HepG2 (cell line): ENCODE data around the gene JTB. TPM values are rescaled to one million over a fixed set of nuclear protein-coding genes. Genes with fewer than 3 reads are reported as not detected.

Source experiments
- AHDC1 ChIP-seq: sonication (generic); formaldehyde crosslinking; IDR thresholded peaks from 2 replicates; pipeline ENCODE4 v1.5.1; 2020; ENCODE audit warnings: mild to moderate bottlenecking, missing genetic modification reagents, borderline replicate concordance
- HDAC1 ChIP-seq: sonication (generic); formaldehyde crosslinking; IDR thresholded peaks from 2 replicates; pipeline ENCODE4 v1.5.1; 2020; ENCODE audit warnings: mild to moderate bottlenecking, missing genetic modification reagents
- MAFF ChIP-seq: IDR thresholded peaks from 2 replicates; pipeline ENCODE4 v1.6.1; 2011; ENCODE audit warnings: low read depth, low read length, improper control_type of control experiment
- PCBP1 ChIP-seq: fragments of 200-400 bp; formaldehyde crosslinking; IDR thresholded peaks from 2 replicates; pipeline ENCODE4 v1.6.1; 2017; ENCODE audit warnings: mild to moderate bottlenecking, low read depth, low read length, borderline replicate concordance
- YEATS4 ChIP-seq: sonication (generic); formaldehyde crosslinking; IDR thresholded peaks from 2 replicates; pipeline ENCODE4 v1.4.0; 2020; ENCODE audit warnings: missing genetic modification reagents, borderline replicate concordance
- ZBTB44 ChIP-seq: sonication (generic); formaldehyde crosslinking; IDR thresholded peaks from 2 replicates; pipeline ENCODE4 v1.4.0; 2020; ENCODE audit warnings: missing genetic modification reagents
- ZNF101 ChIP-seq: sonication (generic); formaldehyde crosslinking; IDR thresholded peaks from 2 replicates; pipeline ENCODE4 v1.4.0; 2020; ENCODE audit warnings: mild to moderate bottlenecking, low read depth, missing genetic modification reagents, borderline replicate concordance
- ZNF354B ChIP-seq: sonication (generic); formaldehyde crosslinking; IDR thresholded peaks from 2 replicates; pipeline ENCODE4 v1.8.0; 2022; ENCODE audit warnings: mild to moderate bottlenecking, missing genetic modification reagents
- ZNF510 ChIP-seq: sonication (generic); formaldehyde crosslinking; IDR thresholded peaks from 2 replicates; pipeline ENCODE4 v1.4.0; 2020; ENCODE audit warnings: low read depth, mild to moderate bottlenecking, missing genetic modification reagents
- ZNF782 ChIP-seq: sonication (generic); formaldehyde crosslinking; IDR thresholded peaks from 2 replicates; pipeline ENCODE4 v1.4.0; 2020; ENCODE audit warnings: missing genetic modification reagents, mild to moderate bottlenecking, borderline replicate concordance
- polyA plus RNA-seq, 8 experiments: library from polyadenylated mRNA; depleted of rRNA in 3 of 8; stranded (reverse) in 7 of 8; unstranded in 1 of 8; fragments of >200 nt; fragmentation: Illumina TruSeq in 4 of 8; extraction: Trizol in 4 of 8; gene quantifications; 2 replicates each; pipeline versions ENCODE4 v1.2.1 to v1.2.3, GENCODE V29; 2011 to 2016; ENCODE audit warnings: low read depth in 4 of 8, missing spikeins in 1 of 8, mixed read lengths in 1 of 8; ENCODE audit not compliant: insufficient read depth in 1 of 8
- total RNA-seq, 5 experiments: library from RNA; depleted of rRNA; stranded (reverse); fragments of >200 nt; fragmentation: Illumina TruSeq; extraction: Trizol; gene quantifications; 2 replicates each; pipeline ENCODE4 v1.2.3, GENCODE V29; 2016; ENCODE audit warnings: low read depth in 1 of 5
- TF ChIP-seq, protein P1 (sequence below), 2 experiments: sonication (generic) in 1 of 2; formaldehyde crosslinking in 1 of 2; IDR thresholded peaks; 2 replicates each; pipeline versions ENCODE4 v1.6.1 to v1.9.0; 2014 to 2022; ENCODE audit warnings: antibody characterized with exemption in 1 of 2, borderline replicate concordance in 1 of 2, inconsistent platforms in 1 of 2, low read depth in 1 of 2, missing genetic modification reagents in 1 of 2
- TF ChIP-seq, protein P2 (sequence below): sonication (generic); formaldehyde crosslinking; IDR thresholded peaks from 2 replicates; pipeline ENCODE4 v1.4.0; 2020; ENCODE audit warnings: missing genetic modification reagents

Gene JTB
- total and polyA plus RNA-seq, 2 of the 13 experiments (the other 11 are each of a cell fraction or from before 2014, with no cell fraction given): 96.7 to 99.2 TPM

- TF ChIP-seq, protein P1, sequence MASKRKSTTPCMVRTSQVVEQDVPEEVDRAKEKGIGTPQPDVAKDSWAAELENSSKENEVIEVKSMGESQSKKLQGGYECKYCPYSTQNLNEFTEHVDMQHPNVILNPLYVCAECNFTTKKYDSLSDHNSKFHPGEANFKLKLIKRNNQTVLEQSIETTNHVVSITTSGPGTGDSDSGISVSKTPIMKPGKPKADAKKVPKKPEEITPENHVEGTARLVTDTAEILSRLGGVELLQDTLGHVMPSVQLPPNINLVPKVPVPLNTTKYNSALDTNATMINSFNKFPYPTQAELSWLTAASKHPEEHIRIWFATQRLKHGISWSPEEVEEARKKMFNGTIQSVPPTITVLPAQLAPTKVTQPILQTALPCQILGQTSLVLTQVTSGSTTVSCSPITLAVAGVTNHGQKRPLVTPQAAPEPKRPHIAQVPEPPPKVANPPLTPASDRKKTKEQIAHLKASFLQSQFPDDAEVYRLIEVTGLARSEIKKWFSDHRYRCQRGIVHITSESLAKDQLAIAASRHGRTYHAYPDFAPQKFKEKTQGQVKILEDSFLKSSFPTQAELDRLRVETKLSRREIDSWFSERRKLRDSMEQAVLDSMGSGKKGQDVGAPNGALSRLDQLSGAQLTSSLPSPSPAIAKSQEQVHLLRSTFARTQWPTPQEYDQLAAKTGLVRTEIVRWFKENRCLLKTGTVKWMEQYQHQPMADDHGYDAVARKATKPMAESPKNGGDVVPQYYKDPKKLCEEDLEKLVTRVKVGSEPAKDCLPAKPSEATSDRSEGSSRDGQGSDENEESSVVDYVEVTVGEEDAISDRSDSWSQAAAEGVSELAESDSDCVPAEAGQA (IDR thresholded peaks at IDR 0.05; ENCODE audit: low read depth): peak; percentile 70; the same call in 1 of the 2 replicates
- TF ChIP-seq, protein P1 (CRISPR knock-in tag; IDR thresholded peaks at IDR 0.05; ENCODE audit: borderline replicate concordance): no peak
- TF ChIP-seq MAFF (no peak), YEATS4 (peak; percentile 95), AHDC1 (CRISPR knock-in tag) (0 out of 2 replicates have a peak, but pooled peaks have one; percentile 40), HDAC1 (CRISPR knock-in tag) (peak; percentile 75), PCBP1 (no peak), ZNF354B (CRISPR knock-in tag) (0 out of 2 replicates have a peak, but pooled peaks have one; percentile 47), ZNF101 (CRISPR knock-in tag) (0 out of 2 replicates have a peak, but pooled peaks have one; percentile 26), ZBTB44 (CRISPR knock-in tag) (peak; percentile 88; the same call in 1 of the 2 replicates), ZNF510 (no peak), ZNF782 (CRISPR knock-in tag) (peak; percentile 55; the same call in 1 of the 2 replicates)
- TF ChIP-seq, protein P2, sequence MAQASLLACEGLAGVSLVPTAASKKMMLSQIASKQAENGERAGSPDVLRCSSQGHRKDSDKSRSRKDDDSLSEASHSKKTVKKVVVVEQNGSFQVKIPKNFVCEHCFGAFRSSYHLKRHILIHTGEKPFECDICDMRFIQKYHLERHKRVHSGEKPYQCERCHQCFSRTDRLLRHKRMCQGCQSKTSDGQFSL (CRISPR knock-in tag): peak; percentile 80; the same call in 1 of the 2 replicates
Observed at GRCh38 chr1:153977250-153978240, at the start of gene JTB (continued).
